A549 (cell line): Measurements from ENCODE around the gene TLK1. TPM values are rescaled to one million over a fixed set of nuclear protein-coding genes. Genes with fewer than 3 reads are reported as not detected.

Source experiments
- ATAC-seq, 2 experiments: fragments of 200-7000 bp in 1 of 2; fragments of >200 bp in 1 of 2; cut with Nextera tagmentation in 1 of 2; cut with Tn5 transposase in 1 of 2; 3 replicates each; pipeline versions ENCODE4 v1.8.0 to v1.9.1; 2018 to 2020; ENCODE audit warnings: mild to moderate bottlenecking in 1 of 2, moderate library complexity in 1 of 2
- CTCF ChIA-PET: fragments of 300-600 bp; sonication (Branson Sonifier 250); formaldehyde crosslinking; extraction: SDS; loops from one replicate; lab custom pipeline; 2021; ENCODE audit warnings: antibody characterized with exemption, inconsistent platforms; lab: Yijun Ruan, JAX
- POLR2A ChIA-PET: fragments of 350-600 bp; formaldehyde crosslinking; extraction: SDS; loops from one replicate; lab custom pipeline; 2021; ENCODE audit warnings: antibody characterized with exemption, inconsistent platforms; lab: Yijun Ruan, JAX
- DNase-seq, 2 experiments: peaks; one replicate each; pipeline versions ENCODE4 v3.0.0 to v3.0.0-alpha.2; 2011 to 2016; ENCODE audit warnings: low read depth in 1 of 2, low spot score in 1 of 2
- FAIRE-seq: peaks from 2 replicates; lab custom pipeline; 2011; peaks lifted over from hg19 to GRCh38; lab: Jason Lieb, UNC
- H3K27ac ChIP-seq, 2 experiments: fragments of >200 bp; sonication (Bioruptor Twin); formaldehyde crosslinking; 3 replicates each; pipeline ENCODE4 v1.5.1; 2016 to 2017
- H3K4me1 ChIP-seq: fragments of >200 bp; sonication (Bioruptor Twin); formaldehyde crosslinking; 3 replicates; pipeline ENCODE4 v1.6.1; 2016
- H3K4me2 ChIP-seq: fragments of >200 bp; sonication (Bioruptor Twin); formaldehyde crosslinking; 3 replicates; pipeline ENCODE4 v1.6.1; 2016
- H3K4me3 ChIP-seq: fragments of >200 bp; sonication (Bioruptor Twin); formaldehyde crosslinking; 3 replicates; pipeline ENCODE4 v1.5.1; 2016
- H3K9me3 ChIP-seq: fragments of >200 bp; sonication (Bioruptor Twin); formaldehyde crosslinking; 3 replicates; pipeline ENCODE4 v1.6.1; 2016
- CHD2 ChIP-seq: fragments of 150-350 bp; IDR thresholded peaks from 2 replicates; pipeline ENCODE4 v1.6.1; 2014; ENCODE audit warnings: low read length; ENCODE audit not compliant: partially characterized antibody
- EHF ChIP-seq: fragments of 250-450 bp; sonication (Bioruptor Pico); IDR thresholded peaks from 2 replicates; pipeline ENCODE4 v1.5.0; 2020; ENCODE audit warnings: mild to moderate bottlenecking
- EHMT2 ChIP-seq: fragments of 200-600 bp; sonication (generic); IDR thresholded peaks from 2 replicates; pipeline ENCODE4 v1.6.1; 2016; ENCODE audit warnings: antibody characterized with exemption, low read depth, mild to moderate bottlenecking, moderate library complexity
- ESRRA ChIP-seq: fragments of 150-350 bp; IDR thresholded peaks from 2 replicates; pipeline ENCODE4 v1.6.1; 2014; ENCODE audit warnings: mild to moderate bottlenecking, low read length, borderline replicate concordance
- FOSB ChIP-seq: fragments of 250-450 bp; sonication (Bioruptor Pico); IDR thresholded peaks from 2 replicates; pipeline ENCODE4 v1.5.0; 2020; ENCODE audit warnings: mild to moderate bottlenecking, moderate library complexity
- GATA3 ChIP-seq: IDR thresholded peaks from 2 replicates; pipeline ENCODE4 v1.6.1; 2012; ENCODE audit warnings: borderline replicate concordance
- HEYL ChIP-seq: fragments of 250-450 bp; sonication (Bioruptor Pico); IDR thresholded peaks from 2 replicates; pipeline ENCODE4 v1.8.0; 2021; ENCODE audit warnings: mild to moderate bottlenecking, moderate library complexity
- HOXB13 ChIP-seq: fragments of 250-450 bp; sonication (Bioruptor Pico); IDR thresholded peaks from 2 replicates; pipeline ENCODE4 v1.5.0; 2020; ENCODE audit warnings: low read depth, mild to moderate bottlenecking, moderate library complexity
- HOXB5 ChIP-seq: fragments of 250-450 bp; sonication (Bioruptor Pico); IDR thresholded peaks from 2 replicates; pipeline ENCODE4 v1.5.0; 2020; ENCODE audit warnings: mild to moderate bottlenecking, moderate library complexity
- MAZ ChIP-seq: fragments of 150-350 bp; IDR thresholded peaks from 2 replicates; pipeline ENCODE4 v1.6.1; 2014; ENCODE audit warnings: antibody characterized with exemption, low read depth, low read length, borderline replicate concordance
- MYC ChIP-seq: IDR thresholded peaks from 2 replicates; pipeline ENCODE4 v1.6.1; 2012; ENCODE audit warnings: mild to moderate bottlenecking, inconsistent platforms, low read length, improper control_type of control experiment, borderline replicate concordance
- NR3C1 ChIP-seq: fragments of >200 bp; sonication (Bioruptor Twin); formaldehyde crosslinking; IDR thresholded peaks from 3 replicates; pipeline ENCODE4 v1.6.1; 2017
- POLR2A ChIP-seq: IDR thresholded peaks from 2 replicates; pipeline ENCODE4 v1.6.1; 2012; ENCODE audit warnings: mild to moderate bottlenecking, low read length
- RARB ChIP-seq: fragments of 250-450 bp; sonication (Bioruptor Pico); IDR thresholded peaks from 2 replicates; pipeline ENCODE4 v1.8.0; 2021; ENCODE audit warnings: mild to moderate bottlenecking, moderate library complexity
- REST ChIP-seq: fragments of 200-600 bp; sonication (generic); IDR thresholded peaks from 2 replicates; pipeline ENCODE4 v1.6.1; 2016; ENCODE audit warnings: antibody characterized with exemption, mild to moderate bottlenecking, moderate library complexity
- RNF2 ChIP-seq: fragments of 200-600 bp; sonication (generic); IDR thresholded peaks from 2 replicates; pipeline ENCODE4 v1.6.1; 2016; ENCODE audit warnings: low read depth, mild to moderate bottlenecking, antibody characterized with exemption, moderate library complexity, borderline replicate concordance
- SREBF2 ChIP-seq: fragments of 450-650 bp; IDR thresholded peaks from 2 replicates; pipeline ENCODE4 v1.6.1; 2014; ENCODE audit warnings: mild to moderate bottlenecking, moderate library complexity
- ZFP36 ChIP-seq: fragments of 450-650 bp; IDR thresholded peaks from 2 replicates; pipeline ENCODE4 v1.6.1; 2014; ENCODE audit warnings: borderline replicate concordance; ENCODE audit not compliant: partially characterized antibody
- ZNF302 ChIP-seq: fragments of 250-450 bp; sonication (Bioruptor Pico); IDR thresholded peaks from 2 replicates; pipeline ENCODE4 v1.9.0; 2021; ENCODE audit warnings: inconsistent platforms, mild to moderate bottlenecking, moderate library complexity
- ZSCAN20 ChIP-seq: fragments of 250-450 bp; sonication (Bioruptor Pico); IDR thresholded peaks from 2 replicates; pipeline ENCODE4 v1.8.0; 2022; ENCODE audit warnings: mild to moderate bottlenecking, moderate library complexity
- WGBS: methylation state at CpG from one replicate; pipeline ENCODE4 v1.1.6; 2017; ENCODE audit errors: missing lambda C conversion rate; 5-methylcytosine and 5-hydroxymethylcytosine counted together
- polyA plus RNA-seq, 4 experiments: library from polyadenylated mRNA; depleted of rRNA in 3 of 4; stranded (reverse); fragments of >200 nt; fragmentation: RNase III in 1 of 4; extraction: RNeasy Plus Mini Kit Qiagen cat#74134 plus additional on column Dnase treatment in 1 of 4; gene quantifications; 2 replicates in 3 of 4; 3 replicates in 1 of 4; pipeline ENCODE4 v1.2.3, GENCODE V29; 2011 to 2017
- TF ChIP-seq, protein P1 (sequence below): IDR thresholded peaks from 2 replicates; pipeline ENCODE4 v1.6.1; 2012; ENCODE audit warnings: low read depth, borderline replicate concordance
- TF ChIP-seq, protein P2 (sequence below): IDR thresholded peaks from 2 replicates; pipeline ENCODE4 v1.6.1; 2012
- TF ChIP-seq, protein P3 (sequence below): fragments of >200 bp; sonication (Bioruptor Twin); formaldehyde crosslinking; IDR thresholded peaks from 2 replicates; pipeline ENCODE4 v1.6.1; 2016

TLK1 gene
- polyA plus RNA-seq, 2 of the 4 experiments (the other 2 are of a cell fraction): 16.9 to 28.9 TPM

DNA sequence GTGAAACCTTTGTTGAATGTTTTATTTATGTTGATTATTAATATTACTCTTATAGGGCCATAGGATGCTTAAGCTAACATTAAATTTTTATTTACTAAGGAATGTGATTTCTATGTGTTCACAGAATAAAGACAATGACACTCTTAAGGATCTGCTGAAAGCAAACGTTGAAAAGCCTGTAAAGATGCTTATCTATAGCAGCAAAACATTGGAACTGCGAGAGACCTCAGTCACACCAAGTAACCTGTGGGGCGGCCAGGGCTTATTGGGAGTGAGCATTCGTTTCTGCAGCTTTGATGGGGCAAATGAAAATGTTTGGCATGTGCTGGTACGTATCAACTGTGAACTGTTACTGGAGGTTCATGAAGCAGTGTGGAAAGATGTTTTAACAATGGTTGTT lies 211.3 kb downstream of the TLK1 start:
- no peak for ATAC-seq
- no peak for TF ChIP-seq NR3C1
- TF ChIP-seq HEYL (CRISPR knock-in tag): no peak
- no peak for TF ChIP-seq GATA3
- TF ChIP-seq, protein P1, sequence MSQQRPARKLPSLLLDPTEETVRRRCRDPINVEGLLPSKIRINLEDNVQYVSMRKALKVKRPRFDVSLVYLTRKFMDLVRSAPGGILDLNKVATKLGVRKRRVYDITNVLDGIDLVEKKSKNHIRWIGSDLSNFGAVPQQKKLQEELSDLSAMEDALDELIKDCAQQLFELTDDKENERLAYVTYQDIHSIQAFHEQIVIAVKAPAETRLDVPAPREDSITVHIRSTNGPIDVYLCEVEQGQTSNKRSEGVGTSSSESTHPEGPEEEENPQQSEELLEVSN: no peak
- no peak for TF ChIP-seq SREBF2
- no peak for TF ChIP-seq MYC
- no peak for TF ChIP-seq ZSCAN20 (CRISPR knock-in tag)
- TF ChIP-seq, protein P2, sequence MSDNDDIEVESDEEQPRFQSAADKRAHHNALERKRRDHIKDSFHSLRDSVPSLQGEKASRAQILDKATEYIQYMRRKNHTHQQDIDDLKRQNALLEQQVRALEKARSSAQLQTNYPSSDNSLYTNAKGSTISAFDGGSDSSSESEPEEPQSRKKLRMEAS: no peak
- 84% methylated on average over 5 of the region's 5 CpGs for WGBS
- H3K27ac ChIP-seq: no peak overlapping the region
- H3K4me1 ChIP-seq: no peaks in the 10 kb centered on the region
- CTCF ChIA-PET: interaction anchor here (2.3 kb wide), 1 partner anchor 20 kb away, joined by 9 read pairs; the partner anchor contains the start of gene GORASP2
- DNase-seq: no peak
- no peak overlapping the region for H3K4me3 ChIP-seq
- no peak for FAIRE-seq
- no peak overlapping the region for H3K4me2 ChIP-seq
- no peaks in the 10 kb centered on the region for H3K9me3 ChIP-seq
- POLR2A ChIA-PET: no interaction called here

- ATAC-seq (no peak), FAIRE-seq (no peak), DNase-seq (no peak)
- Histone ChIP-seq H3K4me2 (no peak overlapping the region), H3K4me1 (no peaks in the 10 kb centered on the region), H3K4me3 (no peak overlapping the region), H3K9me3 (no peaks in the 10 kb centered on the region), H3K27ac (no peak overlapping the region)
- ChIA-PET POLR2A (no interaction called here), CTCF (interaction anchor here (1.3 to 5.1 kb wide), 2 partner anchors 12 to 15 kb away, joined by 3 to 29 read pairs; partner anchors contain the start of gene GORASP2)
- TF ChIP-seq ZNF302 (CRISPR knock-in tag): no peak
- TF ChIP-seq RNF2: no peak
- TF ChIP-seq, protein P3, sequence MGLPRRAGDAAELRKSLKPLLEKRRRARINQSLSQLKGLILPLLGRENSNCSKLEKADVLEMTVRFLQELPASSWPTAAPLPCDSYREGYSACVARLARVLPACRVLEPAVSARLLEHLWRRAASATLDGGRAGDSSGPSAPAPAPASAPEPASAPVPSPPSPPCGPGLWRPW: no peak
- TF ChIP-seq SREBF2: no peak
- no peak for TF ChIP-seq REST
- TF ChIP-seq NR3C1: no peak
- no peak for TF ChIP-seq RARB (CRISPR knock-in tag)
- no peak for TF ChIP-seq ZFP36
- TF ChIP-seq MAZ: no peak
- 89% methylated on average over 1 of the region's 1 CpG for WGBS
Observed at GRCh38 chr2:170944545-170944944, 216.1 kb downstream of the TLK1 start.

GRCh38 chr2:170943596-170943995 lies 217.1 kb downstream of the TLK1 start:
- Histone ChIP-seq H3K4me2 (no peak overlapping the region), H3K4me3 (no peak overlapping the region), H3K27ac (no peak overlapping the region), H3K9me3 (no peaks in the 10 kb centered on the region), H3K4me1 (no peaks in the 10 kb centered on the region)
- ATAC-seq (no peak), FAIRE-seq (no peak), DNase-seq (no peak)
- ChIA-PET POLR2A (interaction anchor here (1.9 kb wide), 1 partner anchor 15 kb away, joined by 5 read pairs; the partner anchor contains the start of gene GORASP2), CTCF (interaction anchor here (0.9 to 5.1 kb wide), 3 partner anchors 10 to 15 kb away, joined by 3 to 29 read pairs (median 4); partner anchors contain the start of gene GORASP2)
- WGBS: 80% methylated on average over 6 of the region's 6 CpGs
- TF ChIP-seq EHMT2: no peak
- no peak for TF ChIP-seq GATA3
- no peak for TF ChIP-seq HOXB13 (CRISPR knock-in tag)
- no peak for TF ChIP-seq ZSCAN20 (CRISPR knock-in tag)
- no peak for TF ChIP-seq EHF (CRISPR knock-in tag)
- no peak for TF ChIP-seq CHD2
- TF ChIP-seq, protein P2: no peak
- no peak for TF ChIP-seq HOXB5 (CRISPR knock-in tag)
- TF ChIP-seq ESRRA: no peak
- no peak for TF ChIP-seq FOSB
- TF ChIP-seq ZNF302 (CRISPR knock-in tag): no peak
- TF ChIP-seq, protein P1: no peak
- TF ChIP-seq POLR2A: no peak
